ENCODE measurements around the gene PFKP. TPM values are rescaled to one million over a fixed set of nuclear protein-coding genes. Genes with fewer than 3 reads are reported as not detected.

The PFKP gene
- total and polyA plus RNA-seq, 4 experiments from 2014 or later = 62.4 to 83.6 (median 73.2) TPM

- peaks cover 4% of the 10 kb centered on the region for H3K27me3 ChIP-seq (ENCODE audit: insufficient read depth, low read length)
- Mint-ChIP-seq H3K36me3 (no peaks in the 10 kb centered on the region), H3K27ac (no peak overlapping the region), H3K27me3 (peaks cover 18 to 40% of the 10 kb centered on the region in 2 donors), H3K4me1 (no peaks in the 10 kb centered on the region), H3K9me3 (peaks cover 0 to 13% (median 0%) of the 10 kb centered on the region in 8 donors), H3K4me3 (no peak overlapping the region)
- H3K27ac ChIP-seq (ENCODE audit: low read depth, low read length) = no peak overlapping the region
- H3K4me3 ChIP-seq (ENCODE audit: low read length in 2 of 2) = no peak overlapping the region
- H3K36me3 ChIP-seq (ENCODE audit: insufficient read depth, low read length) = no peaks in the 10 kb centered on the region
- POLR2A ChIA-PET (ENCODE audit: partially characterized antibody) = no interaction called here
- H3K4me1 ChIP-seq (ENCODE audit: insufficient read depth, low read length) = no peaks in the 10 kb centered on the region
- CTCF ChIA-PET (ENCODE audit: partially characterized antibody) = no interaction called here
- H3K9me3 ChIP-seq (ENCODE audit: control insufficient read depth in 1 of 2, low read length in 2 of 2) = no peaks in the 10 kb centered on the region
- intact Hi-C loops (cut with micrococcal nuclease) = no loop called here
- no peak for DNase-seq
These were observed 39.5 kb upstream of the PFKP start for GRCh38 chr10:3027866-3028265.

- Mint-ChIP-seq H3K36me3 (no peaks in the 10 kb centered on the region), H3K4me3 (no peak overlapping the region), H3K27ac (no peak overlapping the region), H3K9me3 (peaks cover 0 to 8% (median 0%) of the 10 kb centered on the region in 8 donors), H3K4me1 (no peaks in the 10 kb centered on the region), H3K27me3 (peaks cover 18 to 37% of the 10 kb centered on the region in 2 donors)
- Histone ChIP-seq H3K4me3 (ENCODE audit: low read length in 2 of 2) (no peak overlapping the region), H3K4me1 (ENCODE audit: insufficient read depth, low read length) (no peaks in the 10 kb centered on the region), H3K9me3 (ENCODE audit: control insufficient read depth in 1 of 2, low read length in 2 of 2) (no peaks in the 10 kb centered on the region), H3K36me3 (ENCODE audit: insufficient read depth, low read length) (no peaks in the 10 kb centered on the region), H3K27me3 (ENCODE audit: insufficient read depth, low read length) (peaks cover 4% of the 10 kb centered on the region), H3K27ac (ENCODE audit: low read depth, low read length) (no peak overlapping the region)
- ChIA-PET CTCF (ENCODE audit: partially characterized antibody) (no interaction called here), POLR2A (ENCODE audit: partially characterized antibody) (no interaction called here)
- intact Hi-C loops (cut with micrococcal nuclease) = no loop called here
- DNase-seq = no peak
These were observed 38.9 kb upstream of the PFKP start for GRCh38 chr10:3028441-3028840.

GRCh38 chr10:3030765-3031164 lies 36.6 kb upstream of the PFKP start:
- Mint-ChIP-seq H3K9me3 (peaks cover 0 to 3% (median 0%) of the 10 kb centered on the region in 8 donors), H3K27ac (no peak overlapping the region), H3K4me1 (no peaks in the 10 kb centered on the region), H3K36me3 (no peaks in the 10 kb centered on the region), H3K27me3 (peaks cover 22 to 37% of the 10 kb centered on the region in 2 donors), H3K4me3 (no peak overlapping the region)
- Histone ChIP-seq H3K9me3 (ENCODE audit: control insufficient read depth in 1 of 2, low read length in 2 of 2) (no peaks in the 10 kb centered on the region), H3K27ac (ENCODE audit: low read depth, low read length) (no peak overlapping the region), H3K27me3 (ENCODE audit: insufficient read depth, low read length) (peaks cover 4% of the 10 kb centered on the region), H3K4me1 (ENCODE audit: insufficient read depth, low read length) (no peaks in the 10 kb centered on the region), H3K4me3 (ENCODE audit: low read length in 2 of 2) (no peak overlapping the region), H3K36me3 (ENCODE audit: insufficient read depth, low read length) (no peaks in the 10 kb centered on the region)
- intact Hi-C loops (cut with micrococcal nuclease) = no loop called here
- POLR2A ChIA-PET (ENCODE audit: partially characterized antibody) = no interaction called here
- CTCF ChIA-PET (ENCODE audit: partially characterized antibody) = no interaction called here
- no peak for DNase-seq

GRCh38 chr10:3031490-3031889 lies 35.9 kb upstream of the PFKP start:
- H3K36me3 Mint-ChIP-seq = no peaks in the 10 kb centered on the region
- peaks cover 0 to 2% (median 0%) of the 10 kb centered on the region in 4 donors for H3K4me1 Mint-ChIP-seq
- H3K9me3 Mint-ChIP-seq = peaks cover 0 to 3% (median 0%) of the 10 kb centered on the region in 8 donors
- DNase-seq = no peak
- Histone ChIP-seq H3K36me3 (ENCODE audit: insufficient read depth, low read length) (no peaks in the 10 kb centered on the region), H3K4me3 (ENCODE audit: low read length in 2 of 2) (no peak overlapping the region), H3K9me3 (ENCODE audit: control insufficient read depth in 1 of 2, low read length in 2 of 2) (no peaks in the 10 kb centered on the region), H3K4me1 (ENCODE audit: insufficient read depth, low read length) (no peaks in the 10 kb centered on the region), H3K27ac (ENCODE audit: low read depth, low read length) (no peak overlapping the region), H3K27me3 (ENCODE audit: insufficient read depth, low read length) (peaks cover 4% of the 10 kb centered on the region)
- intact Hi-C loops (cut with micrococcal nuclease) = no loop called here
- no peak overlapping the region for H3K27ac Mint-ChIP-seq
- H3K27me3 Mint-ChIP-seq = peaks cover 23 to 38% of the 10 kb centered on the region in 2 donors
- H3K4me3 Mint-ChIP-seq = no peak overlapping the region
- POLR2A ChIA-PET (ENCODE audit: partially characterized antibody) = no interaction called here
- CTCF ChIA-PET (ENCODE audit: partially characterized antibody) = no interaction called here

- Histone ChIP-seq H3K9me3 (ENCODE audit: control insufficient read depth in 1 of 2, low read length in 2 of 2) (no peaks in the 10 kb centered on the region), H3K27me3 (ENCODE audit: insufficient read depth, low read length) (no peaks in the 10 kb centered on the region), H3K4me1 (ENCODE audit: insufficient read depth, low read length) (no peaks in the 10 kb centered on the region), H3K27ac (ENCODE audit: low read depth, low read length) (no peak overlapping the region), H3K4me3 (ENCODE audit: low read length in 2 of 2) (no peak overlapping the region), H3K36me3 (ENCODE audit: insufficient read depth, low read length) (no peaks in the 10 kb centered on the region)
- POLR2A ChIA-PET (ENCODE audit: partially characterized antibody) = no interaction called here
- Mint-ChIP-seq H3K36me3 (no peaks in the 10 kb centered on the region), H3K9me3 (peaks cover 0 to 11% (median 2%) of the 10 kb centered on the region in 8 donors), H3K4me1 (peaks cover 0 to 2% (median 0%) of the 10 kb centered on the region in 4 donors), H3K27ac (no peak overlapping the region), H3K27me3 (peaks cover 23 to 41% of the 10 kb centered on the region in 2 donors), H3K4me3 (no peak overlapping the region)
- CTCF ChIA-PET (ENCODE audit: partially characterized antibody) = no interaction called here
- no peak for DNase-seq
- intact Hi-C loops (cut with micrococcal nuclease) = no loop called here
These were observed 33.4 kb upstream of the PFKP start for GRCh38 chr10:3033925-3034324.

GRCh38 chr10:3034616-3035015 lies 32.7 kb upstream of the PFKP start:
- H3K4me3 Mint-ChIP-seq = no peak overlapping the region
- Histone ChIP-seq H3K36me3 (ENCODE audit: insufficient read depth, low read length) (no peaks in the 10 kb centered on the region), H3K4me1 (ENCODE audit: insufficient read depth, low read length) (no peaks in the 10 kb centered on the region), H3K27ac (ENCODE audit: low read depth, low read length) (no peak overlapping the region), H3K27me3 (ENCODE audit: insufficient read depth, low read length) (no peaks in the 10 kb centered on the region), H3K9me3 (ENCODE audit: control insufficient read depth in 1 of 2, low read length in 2 of 2) (no peaks in the 10 kb centered on the region), H3K4me3 (ENCODE audit: low read length in 2 of 2) (no peak overlapping the region)
- DNase-seq = no peak
- peaks cover 0 to 2% (median 0%) of the 10 kb centered on the region in 4 donors for H3K4me1 Mint-ChIP-seq
- H3K9me3 Mint-ChIP-seq = peaks cover 0 to 15% (median 5%) of the 10 kb centered on the region in 8 donors
- H3K36me3 Mint-ChIP-seq = no peaks in the 10 kb centered on the region
- POLR2A ChIA-PET (ENCODE audit: partially characterized antibody) = no interaction called here
- no peak overlapping the region for H3K27ac Mint-ChIP-seq
- CTCF ChIA-PET (ENCODE audit: partially characterized antibody) = no interaction called here
- intact Hi-C loops (cut with micrococcal nuclease) = no loop called here
- peaks cover 27 to 39% of the 10 kb centered on the region in 2 donors for H3K27me3 Mint-ChIP-seq

- intact Hi-C loops (cut with micrococcal nuclease) = no loop called here
- POLR2A ChIA-PET (ENCODE audit: partially characterized antibody) = no interaction called here
- Histone ChIP-seq H3K27ac (ENCODE audit: low read depth, low read length) (no peak overlapping the region), H3K4me3 (ENCODE audit: low read length in 2 of 2) (no peak overlapping the region), H3K4me1 (ENCODE audit: insufficient read depth, low read length) (no peaks in the 10 kb centered on the region), H3K36me3 (ENCODE audit: insufficient read depth, low read length) (no peaks in the 10 kb centered on the region), H3K27me3 (ENCODE audit: insufficient read depth, low read length) (no peaks in the 10 kb centered on the region), H3K9me3 (ENCODE audit: control insufficient read depth in 1 of 2, low read length in 2 of 2) (no peaks in the 10 kb centered on the region)
- Mint-ChIP-seq H3K4me3 (no peak overlapping the region), H3K9me3 (peaks cover 0 to 15% (median 7%) of the 10 kb centered on the region in 8 donors), H3K4me1 (peaks cover 0 to 2% (median 0%) of the 10 kb centered on the region in 4 donors), H3K27ac (no peak overlapping the region), H3K27me3 (peaks cover 28 to 33% of the 10 kb centered on the region in 2 donors), H3K36me3 (no peaks in the 10 kb centered on the region)
- no peak for DNase-seq
- CTCF ChIA-PET (ENCODE audit: partially characterized antibody) = interaction anchor here (0.7 kb wide), 1 partner anchor 8 kb away, joined by 3 read pairs; no protein-coding TSS in a partner anchor
These were observed 31.0 kb upstream of the PFKP start for GRCh38 chr10:3036155-3037021.

Measured in CD4-positive, alpha-beta memory T cell (primary cell).